HL-60 (cell line): ENCODE data around the gene OBI1.

Experiments
- CTCF ChIP-seq: IDR thresholded peaks from one replicate; pipeline ENCODE4 v1.5.1; 2011; ENCODE audit warnings: low read length, control low read depth, inconsistent platforms; ENCODE audit not compliant: insufficient read depth
- GABPA ChIP-seq: IDR thresholded peaks from 2 replicates; pipeline ENCODE4 v1.6.1; 2012; ENCODE audit warnings: low read depth
- POLR2AphosphoS5 ChIP-seq: IDR thresholded peaks from 2 replicates; pipeline ENCODE4 v1.6.1; 2012; ENCODE audit warnings: low read depth
- REST ChIP-seq: IDR thresholded peaks from 2 replicates; pipeline ENCODE4 v1.6.1; 2012; ENCODE audit warnings: low read depth; ENCODE audit not compliant: insufficient replicate concordance

- TF ChIP-seq CTCF: no peak
- TF ChIP-seq GABPA: no peak
- no peak for TF ChIP-seq REST
- no peak for TF ChIP-seq POLR2AphosphoS5
Measured at GRCh38 chr13:78618411-78618810, 40.5 kb downstream of the OBI1 start.
